Endothelial cell of umbilical vein (primary cell): ENCODE results near the gene TNIP1. TPM values are rescaled to one million over a fixed set of nuclear protein-coding genes. Genes with fewer than 3 reads are reported as not detected.

Source experiments
- BruUV-seq: library from RNA; stranded (reverse); fragments of 400-500 nt; replicated peaks from 2 replicates; lab custom pipeline; 2021; lab: Mats Ljungman, UMichigan
- CTCF ChIA-PET: fragments of 300-600, 350-600 bp; sonication (Branson Sonifier 250); formaldehyde crosslinking; loops from one replicate; lab custom pipeline; 2021; ENCODE audit warnings: antibody characterized with exemption, inconsistent platforms; lab: Charles Lee
- POLR2A ChIA-PET: fragments of 300-600, 350-600 bp; sonication (Branson Sonifier 250); formaldehyde crosslinking; loops from one replicate; lab custom pipeline; 2021; ENCODE audit warnings: antibody characterized with exemption, inconsistent platforms; lab: Charles Lee
- DNase-seq: peaks from one replicate; pipeline ENCODE4 v3.0.0-alpha.2; 2011; ENCODE audit warnings: low read depth, low spot score
- FAIRE-seq: peaks from 2 replicates; lab custom pipeline; 2011; peaks lifted over from hg19 to GRCh38; lab: Jason Lieb, UNC
- H2AFZ ChIP-seq: 2 replicates; pipeline ENCODE4 v1.6.0; 2012; ENCODE audit warnings: low read depth, low read length, control low read depth, inconsistent platforms
- H3K27ac ChIP-seq: 2 replicates; pipeline ENCODE4 v1.5.1; 2011; ENCODE audit warnings: low read depth, mild to moderate bottlenecking, control low read depth, low read length, moderate library complexity; ENCODE audit not compliant: insufficient read depth
- H3K27me3 ChIP-seq, 2 experiments: 2 replicates each; pipeline versions ENCODE4 v1.6.0 to v1.6.1; 2011; ENCODE audit warnings: low read length in 2 of 2, mixed read lengths in 1 of 2; ENCODE audit not compliant: control insufficient read depth in 2 of 2, insufficient read depth in 2 of 2
- H3K36me3 ChIP-seq, 2 experiments: 2 replicates in 1 of 2; 3 replicates in 1 of 2; pipeline ENCODE4 v1.5.1; 2011; ENCODE audit warnings: low read length in 2 of 2, mild to moderate bottlenecking in 1 of 2, moderate library complexity in 1 of 2; ENCODE audit not compliant: control insufficient read depth in 2 of 2, insufficient read depth in 2 of 2; ENCODE audit errors: extremely low read depth in 1 of 2
- H3K4me1 ChIP-seq: 3 replicates; pipeline ENCODE4 v1.5.1; 2011; ENCODE audit warnings: mild to moderate bottlenecking, low read length; ENCODE audit not compliant: control insufficient read depth, insufficient read depth; ENCODE audit errors: extremely low read depth
- H3K4me2 ChIP-seq: 2 replicates; pipeline ENCODE4 v1.6.1; 2011; ENCODE audit warnings: low read length, control low read depth, mixed read lengths; ENCODE audit not compliant: insufficient read depth
- H3K4me3 ChIP-seq, 3 experiments: fragments of 200-600 bp in 1 of 3; sonication (generic), shearing (Covaris generic) in 1 of 3; replicated peaks in 1 of 3; 2 replicates each; pipeline ENCODE4 v1.5.1; 2011 to 2016; ENCODE audit warnings: control low read depth in 3 of 3, low read length in 3 of 3, mild to moderate bottlenecking in 2 of 3, inconsistent platforms in 1 of 3, low read depth in 1 of 3, moderate library complexity in 1 of 3; ENCODE audit not compliant: insufficient read depth in 1 of 3
- H3K79me2 ChIP-seq: 2 replicates; pipeline ENCODE4 v1.6.0; 2012; ENCODE audit warnings: low read length, inconsistent platforms; ENCODE audit not compliant: control insufficient read depth, insufficient read depth
- H3K9ac ChIP-seq: replicated peaks from 2 replicates; pipeline ENCODE3; 2011; ENCODE audit warnings: low read length, control low read depth; ENCODE audit not compliant: insufficient read depth; ENCODE audit errors: extremely low read depth
- H3K9me1 ChIP-seq: replicated peaks from 3 replicates; pipeline ENCODE4 v1.6.0; 2011; ENCODE audit warnings: mild to moderate bottlenecking, low read length; ENCODE audit not compliant: control insufficient read depth, insufficient read depth; ENCODE audit errors: extremely low read depth
- H3K9me3 ChIP-seq: replicated peaks from 2 replicates; pipeline ENCODE4 v1.5.1; 2012; ENCODE audit warnings: low read length, inconsistent platforms; ENCODE audit not compliant: control insufficient read depth, insufficient read depth
- H4K20me1 ChIP-seq: replicated peaks from 2 replicates; pipeline ENCODE3; 2011; ENCODE audit warnings: mild to moderate bottlenecking, low read length; ENCODE audit not compliant: control insufficient read depth, insufficient read depth; ENCODE audit errors: extremely low read depth
- CTCF ChIP-seq, 2 donors: IDR thresholded peaks; 1 replicate in 1 of 2; 2 replicates in 1 of 2; pipeline ENCODE4 v1.5.1; 2011; ENCODE audit warnings: low read length in 2 of 2, mild to moderate bottlenecking in 2 of 2, moderate library complexity in 2 of 2, control low read depth in 1 of 2, inconsistent platforms in 1 of 2, low read depth in 1 of 2; ENCODE audit not compliant: insufficient read depth in 1 of 2; ENCODE audit errors: extremely low read depth in 1 of 2
- EZH2 ChIP-seq: IDR thresholded peaks from 2 replicates; pipeline ENCODE4 v1.6.1; 2012; ENCODE audit warnings: borderline replicate concordance, low read depth, mild to moderate bottlenecking, moderate library complexity, low read length, inconsistent platforms; ENCODE audit not compliant: severe bottlenecking
- GATA2 ChIP-seq: IDR thresholded peaks from 2 replicates; pipeline ENCODE4 v1.7.0; 2011; ENCODE audit warnings: low read depth, mild to moderate bottlenecking, moderate library complexity, mixed read lengths, low read length; ENCODE audit not compliant: insufficient read length, insufficient read depth
- MAX ChIP-seq: IDR thresholded peaks from 2 replicates; pipeline ENCODE4 v1.6.1; 2011; ENCODE audit not compliant: insufficient read depth, insufficient read length
- MYC ChIP-seq: IDR thresholded peaks from one replicate; pipeline ENCODE4 v1.6.1; 2011; ENCODE audit warnings: mild to moderate bottlenecking, low read depth, low read length
- POLR2A ChIP-seq: IDR thresholded peaks from 2 replicates; pipeline ENCODE4 v1.6.1; 2012; ENCODE audit warnings: low read depth, mild to moderate bottlenecking, control low read depth, low read length
- POLR2AphosphoS5 ChIP-seq: IDR thresholded peaks from 2 replicates; pipeline ENCODE4 v1.6.1; 2012; ENCODE audit warnings: low read depth, mild to moderate bottlenecking, control low read depth, low read length, moderate library complexity; ENCODE audit not compliant: insufficient read depth
- dilution Hi-C: fragments of 300-500 bp; cut with MboI; formaldehyde crosslinking; loops from one replicate; pipeline ENCODE4 v1.15.0; 2019; ENCODE audit warnings: low sequenced_read_pairs; ENCODE audit not compliant: extremely low pct_ligation_motif_present
- intact Hi-C: fragments of 100-400 bp; cut with micrococcal nuclease; formaldehyde crosslinking; loops from one replicate; pipeline ENCODE4 v1.10.0; 2022
- polyA plus RNA-seq, 4 experiments: library from polyadenylated mRNA; depleted of rRNA in 3 of 4; stranded (reverse) in 3 of 4; unstranded in 1 of 4; fragments of >200 nt; gene quantifications; 2 replicates each; pipeline versions ENCODE4 v1.2.1 to v1.2.3, GENCODE V29; 2011 to 2012; ENCODE audit warnings: missing spikeins in 1 of 4
- total RNA-seq: library from RNA; stranded (reverse); gene quantifications from 2 replicates; pipeline ENCODE4 v1.2.3, GENCODE V29; 2021

The TNIP1 gene
- total and polyA plus RNA-seq, 2 donors (not counting 3 experiments of a cell fraction or from before 2014, with no cell fraction given), result 43.0 to 96.8 TPM

- Histone ChIP-seq H3K79me2 (no peaks in the 10 kb centered on the region), H3K9me3 (no peaks in the 10 kb centered on the region), H3K36me3 (no peaks in the 10 kb centered on the region), H3K4me2 (no peak overlapping the region), H4K20me1 (no peaks in the 10 kb centered on the region), H3K27ac (peak overlapping the region; percentile 67), H3K9ac (no peak overlapping the region), H3K4me3 (no peak overlapping the region), H3K27me3 (no peaks in the 10 kb centered on the region), H2AFZ (no peak overlapping the region), H3K9me1 (no peaks in the 10 kb centered on the region), H3K4me1 (peaks cover 38% of the 10 kb centered on the region)
- intact Hi-C loops, result loop anchor here (5.0 kb wide), 1 partner anchor 43 kb away; no protein-coding TSS in a partner anchor
- POLR2A ChIA-PET, result no interaction called here
- BruUV-seq, result no TSS peak
- peak; percentile 53 for FAIRE-seq
- TF ChIP-seq POLR2AphosphoS5, result no peak
- dilution Hi-C loops, result no loop called here
- DNase-seq, result no peak
- CTCF ChIA-PET, result interaction anchor here (2.3 kb wide), 1 partner anchor 20 kb away, joined by 11 read pairs; no protein-coding TSS in a partner anchor
Measured at GRCh38 chr5:151094852-151095245, 14.0 kb upstream of the TNIP1 start.

GRCh38 chr5:151094030-151094851 is 13.4 kb upstream of the TNIP1 start:
- no TSS peak for BruUV-seq
- Histone ChIP-seq H3K4me2 (peak overlapping the region; percentile 6), H3K4me1 (peaks cover 44% of the 10 kb centered on the region), H4K20me1 (no peaks in the 10 kb centered on the region), H3K79me2 (no peaks in the 10 kb centered on the region), H3K9me1 (no peaks in the 10 kb centered on the region), H3K9me3 (no peaks in the 10 kb centered on the region), H3K36me3 (no peaks in the 10 kb centered on the region), H3K9ac (no peak overlapping the region), H3K4me3 (no peak overlapping the region), H3K27ac (peak overlapping the region; percentile 67), H3K27me3 (no peaks in the 10 kb centered on the region), H2AFZ (no peak overlapping the region)
- intact Hi-C loops, result no loop called here
- FAIRE-seq, result peak; percentile 48
- no peak for DNase-seq
- TF ChIP-seq MAX (no peak), MYC (no peak), GATA2 (no peak), POLR2A (peak; percentile 19), EZH2 (no peak), CTCF (IDR thresholded peaks at IDR 0.05; ENCODE audit: extremely low read depth in 1 of 2, insufficient read depth in 1 of 2, low read depth in 1 of 2, low read length in 2 of 2) (no peak), POLR2AphosphoS5 (no peak)
- ChIA-PET CTCF (interaction anchor here (0.8 to 2.3 kb wide), 12 partner anchors 13 to 92 kb away, joined by 3 to 19 read pairs (median 4); partner anchors contain the start of gene TNIP1), POLR2A (interaction anchor here (0.9 kb wide), 1 partner anchor 13 kb away, joined by 4 read pairs; the partner anchor contains the start of gene TNIP1)
- dilution Hi-C loops, result no loop called here
